Measurements from ENCODE around the gene STAT5B. TPM values are rescaled to one million over a fixed set of nuclear protein-coding genes. Genes with fewer than 3 reads are reported as not detected.
"Not testable (repeated sequence)": the region's sequence is repeated elsewhere in the genome, so short reads cannot be mapped to it uniquely, and the experiment has no call there.

Gene STAT5B
- polyA plus RNA-seq, 3 donors, result 28.5 to 103 (median 47.9) TPM

DNA sequence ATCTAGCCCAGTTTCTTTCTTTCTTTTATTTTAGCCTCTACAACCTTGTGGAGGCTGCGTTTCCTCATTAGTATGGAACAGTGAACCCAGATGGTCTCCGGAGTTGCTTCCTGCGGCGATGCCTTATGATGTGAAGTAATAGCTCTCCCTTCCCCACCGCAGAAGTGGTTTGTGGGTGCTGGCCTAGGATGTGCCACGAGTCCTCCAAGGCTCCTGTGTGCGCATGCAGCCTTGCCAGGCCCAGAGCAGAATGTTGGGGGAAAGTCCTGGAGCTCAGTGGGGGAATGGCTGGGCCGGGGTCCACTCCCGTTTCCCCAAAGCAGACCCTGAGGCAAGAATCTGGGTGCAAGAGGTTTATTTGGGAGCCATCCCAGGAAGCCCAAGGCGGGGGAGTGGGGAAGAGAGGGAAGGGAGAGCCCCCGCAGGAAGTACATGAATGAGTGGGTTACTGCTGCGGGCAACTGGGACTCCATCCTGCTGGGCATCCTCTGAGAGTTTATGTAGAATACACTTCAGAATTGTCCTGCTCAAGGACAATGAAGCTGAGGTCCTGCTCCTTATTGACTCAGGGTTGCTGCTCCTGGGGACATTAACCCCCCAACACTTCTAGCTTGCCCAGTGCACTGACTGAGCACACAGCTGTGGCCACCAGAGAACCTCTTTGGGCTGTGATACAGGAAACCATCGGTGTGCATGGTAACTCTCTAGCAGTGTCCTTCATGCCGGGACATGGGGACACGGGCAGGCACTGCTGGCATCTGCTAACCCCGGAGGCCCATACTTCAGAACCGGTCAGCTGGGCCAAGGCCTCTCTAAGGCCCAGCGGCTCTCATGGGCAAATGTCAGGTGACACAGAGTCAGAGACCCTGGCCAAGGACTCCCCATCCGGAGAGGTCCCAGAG is 87.2 kb downstream of the STAT5B start:
- Histone ChIP-seq H3K79me2 (ENCODE audit: insufficient read depth, low read length) (peaks cover 6% of the 10 kb centered on the region), H3K36me3 (replicated peaks in 1 of 2; ENCODE audit: control insufficient read depth in 1 of 2, insufficient read depth in 2 of 2, low read length in 2 of 2) (peaks cover 13 to 18% of the 10 kb centered on the region in 2 donors), H2AFZ (ENCODE audit: insufficient read depth, low read depth, low read length, poor library complexity, severe bottlenecking) (no peak overlapping the region), H3K27me3 (ENCODE audit: control insufficient read depth in 2 of 2, insufficient read depth in 2 of 2, low read length in 2 of 2) (no peaks in the 10 kb centered on the region), H4K20me1 (ENCODE audit: insufficient read depth, low read length) (no peaks in the 10 kb centered on the region), H3K9ac (ENCODE audit: insufficient read depth, low read length, poor library complexity, severe bottlenecking) (no peak overlapping the region), H3K4me3 (replicated peaks in 1 of 3; ENCODE audit: low read depth in 2 of 3, low read length in 3 of 3) (peak overlapping the region in 1 of 3 experiments; percentile 38), H3K27ac (ENCODE audit: low read depth in 1 of 2, low read length in 2 of 2) (peak overlapping the region; percentile 33 to 41), H3K9me3 (replicated peaks in 1 of 2; ENCODE audit: control insufficient read depth in 1 of 2, insufficient read depth in 1 of 2, low read length in 2 of 2) (no peaks in the 10 kb centered on the region), H3K4me2 (replicated peaks; ENCODE audit: extremely low read depth, low read length, poor library complexity, severe bottlenecking) (peak overlapping the region; percentile 40), H3K4me1 (ENCODE audit: control insufficient read depth in 1 of 2, insufficient read depth in 2 of 2, low read length in 2 of 2) (peaks cover 71 to 77% of the 10 kb centered on the region in 2 donors)
- H3K4me3 Mint-ChIP-seq, result peak overlapping the region; percentile 50 to 69
- intact Hi-C loops (cut with micrococcal nuclease), result loop anchor here in 1 of 2 donors (10.0 kb wide), 1 partner anchor 164 kb away; the partner anchor contains the start of gene NKIRAS2
- peak; percentile 54 to 60 (median 57) for DNase-seq
- peak overlapping the region; percentile 6 to 83 (median 68) for H3K27ac Mint-ChIP-seq
- peaks cover 16 to 24% of the 10 kb centered on the region in 2 donors for H3K36me3 Mint-ChIP-seq
- peaks cover 71% of the 10 kb centered on the region for H3K4me1 Mint-ChIP-seq
- H3K9me3 Mint-ChIP-seq, result peaks cover 0 to 2% (median 0%) of the 10 kb centered on the region in 7 donors
- 51% methylated on average over 13 of the region's 19 CpGs for WGBS (ENCODE audit: insufficient coverage)
- no peaks in the 10 kb centered on the region for H3K27me3 Mint-ChIP-seq (ENCODE audit: low read depth in 3 of 3)
- TF ChIP-seq, protein P1, sequence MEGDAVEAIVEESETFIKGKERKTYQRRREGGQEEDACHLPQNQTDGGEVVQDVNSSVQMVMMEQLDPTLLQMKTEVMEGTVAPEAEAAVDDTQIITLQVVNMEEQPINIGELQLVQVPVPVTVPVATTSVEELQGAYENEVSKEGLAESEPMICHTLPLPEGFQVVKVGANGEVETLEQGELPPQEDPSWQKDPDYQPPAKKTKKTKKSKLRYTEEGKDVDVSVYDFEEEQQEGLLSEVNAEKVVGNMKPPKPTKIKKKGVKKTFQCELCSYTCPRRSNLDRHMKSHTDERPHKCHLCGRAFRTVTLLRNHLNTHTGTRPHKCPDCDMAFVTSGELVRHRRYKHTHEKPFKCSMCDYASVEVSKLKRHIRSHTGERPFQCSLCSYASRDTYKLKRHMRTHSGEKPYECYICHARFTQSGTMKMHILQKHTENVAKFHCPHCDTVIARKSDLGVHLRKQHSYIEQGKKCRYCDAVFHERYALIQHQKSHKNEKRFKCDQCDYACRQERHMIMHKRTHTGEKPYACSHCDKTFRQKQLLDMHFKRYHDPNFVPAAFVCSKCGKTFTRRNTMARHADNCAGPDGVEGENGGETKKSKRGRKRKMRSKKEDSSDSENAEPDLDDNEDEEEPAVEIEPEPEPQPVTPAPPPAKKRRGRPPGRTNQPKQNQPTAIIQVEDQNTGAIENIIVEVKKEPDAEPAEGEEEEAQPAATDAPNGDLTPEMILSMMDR (IDR thresholded peaks at IDR 0.05), result no peak

DNA sequence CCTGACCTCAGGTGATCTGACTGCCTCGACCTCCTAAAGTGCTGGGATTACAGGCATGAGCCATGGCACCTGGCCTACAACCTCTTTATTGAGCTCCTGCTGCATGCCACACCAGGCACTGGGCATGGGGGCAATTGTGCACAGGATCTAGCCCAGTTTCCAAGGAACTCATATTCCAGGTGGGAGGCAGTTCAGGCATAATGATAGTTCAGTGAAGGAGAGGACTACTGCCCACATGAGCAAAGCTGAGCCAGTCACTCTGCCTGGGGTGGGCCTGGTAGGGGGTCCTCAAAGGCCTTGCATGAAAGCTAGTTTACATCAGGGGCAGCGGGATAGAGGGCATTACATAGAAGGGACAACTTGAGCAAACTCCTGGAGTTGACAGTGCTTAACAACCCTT is 88.4 kb downstream of the STAT5B start:
- DNase-seq, result no peak
- no peaks in the 10 kb centered on the region for H3K27me3 ChIP-seq (ENCODE audit: control insufficient read depth in 2 of 2, insufficient read depth in 2 of 2, low read length in 2 of 2)
- peaks cover 70 to 77% of the 10 kb centered on the region in 2 donors for H3K4me1 ChIP-seq (ENCODE audit: control insufficient read depth in 1 of 2, insufficient read depth in 2 of 2, low read length in 2 of 2)
- H2AFZ ChIP-seq (ENCODE audit: insufficient read depth, low read depth, low read length, poor library complexity, severe bottlenecking), result no peak overlapping the region
- intact Hi-C loops (cut with micrococcal nuclease), result loop anchor here in 1 of 2 donors (10.0 kb wide), 1 partner anchor 163 kb away; the partner anchor contains the start of gene NKIRAS2
- peak overlapping the region in 1 of 7 donors; percentile 35 for H3K27ac Mint-ChIP-seq
- H3K36me3 ChIP-seq (replicated peaks in 1 of 2; ENCODE audit: control insufficient read depth in 1 of 2, insufficient read depth in 2 of 2, low read length in 2 of 2), result peaks cover 13 to 18% of the 10 kb centered on the region in 2 donors
- H3K27me3 Mint-ChIP-seq (ENCODE audit: low read depth in 3 of 3), result no peaks in the 10 kb centered on the region
- 89% methylated on average over 2 of the region's 2 CpGs for WGBS (ENCODE audit: insufficient coverage)
- no peaks in the 10 kb centered on the region for H4K20me1 ChIP-seq (ENCODE audit: insufficient read depth, low read length)
- H3K9me3 Mint-ChIP-seq, result peaks cover 0 to 2% (median 0%) of the 10 kb centered on the region in 7 donors
- H3K9ac ChIP-seq (ENCODE audit: insufficient read depth, low read length, poor library complexity, severe bottlenecking), result no peak overlapping the region
- TF ChIP-seq, protein P1 (IDR thresholded peaks at IDR 0.05), result no peak
- peak overlapping the region in 1 of 2 donors; percentile 39 for H3K4me3 Mint-ChIP-seq
- no peaks in the 10 kb centered on the region for H3K79me2 ChIP-seq (ENCODE audit: insufficient read depth, low read length)
- H3K4me2 ChIP-seq (replicated peaks; ENCODE audit: extremely low read depth, low read length, poor library complexity, severe bottlenecking), result no peak overlapping the region
- peaks cover 70% of the 10 kb centered on the region for H3K4me1 Mint-ChIP-seq
- H3K9me3 ChIP-seq (replicated peaks in 1 of 2; ENCODE audit: control insufficient read depth in 1 of 2, insufficient read depth in 1 of 2, low read length in 2 of 2), result no peaks in the 10 kb centered on the region
- no peak overlapping the region for H3K4me3 ChIP-seq (replicated peaks in 1 of 3; ENCODE audit: low read depth in 2 of 3, low read length in 3 of 3)
- peaks cover 16 to 24% of the 10 kb centered on the region in 2 donors for H3K36me3 Mint-ChIP-seq
- no peak overlapping the region for H3K27ac ChIP-seq (ENCODE audit: low read depth in 1 of 2, low read length in 2 of 2)

DNA sequence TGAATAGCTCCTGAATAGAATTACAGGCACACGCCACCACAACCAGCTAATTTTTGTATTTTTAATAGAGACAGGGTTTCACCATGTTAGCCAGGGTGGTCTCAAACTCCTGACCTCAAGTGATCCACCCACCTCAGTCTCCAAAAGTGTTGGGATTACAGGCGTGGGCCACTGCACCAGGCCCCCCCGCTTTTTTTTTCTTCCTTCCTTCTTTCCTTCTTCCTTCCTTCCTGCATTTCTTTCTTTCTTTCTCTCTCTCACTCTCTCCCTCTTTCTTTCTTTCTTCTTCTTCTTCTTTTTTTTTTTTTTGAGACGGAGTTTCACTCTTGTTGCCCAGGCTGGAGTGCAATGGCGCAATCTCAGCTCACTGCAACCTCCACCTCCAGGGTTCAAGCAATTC is 90.0 kb downstream of the STAT5B start:
- not testable (repeated sequence) for H3K9me3 ChIP-seq (replicated peaks in 1 of 2; ENCODE audit: control insufficient read depth in 1 of 2, insufficient read depth in 1 of 2, low read length in 2 of 2); H3K27me3 Mint-ChIP-seq (ENCODE audit: low read depth in 3 of 3); H3K4me2 ChIP-seq (replicated peaks; ENCODE audit: extremely low read depth, low read length, poor library complexity, severe bottlenecking); H3K4me3 ChIP-seq (replicated peaks in 1 of 3; ENCODE audit: low read depth in 2 of 3, low read length in 3 of 3); H2AFZ ChIP-seq (ENCODE audit: insufficient read depth, low read depth, low read length, poor library complexity, severe bottlenecking); H3K27ac ChIP-seq (ENCODE audit: low read depth in 1 of 2, low read length in 2 of 2); H3K9me3 Mint-ChIP-seq; H4K20me1 ChIP-seq (ENCODE audit: insufficient read depth, low read length); DNase-seq; H3K27me3 ChIP-seq (ENCODE audit: control insufficient read depth in 2 of 2, insufficient read depth in 2 of 2, low read length in 2 of 2); H3K79me2 ChIP-seq (ENCODE audit: insufficient read depth, low read length); H3K9ac ChIP-seq (ENCODE audit: insufficient read depth, low read length, poor library complexity, severe bottlenecking)
- H3K4me1 Mint-ChIP-seq, result peaks cover 73% of the 10 kb centered on the region
- H3K4me3 Mint-ChIP-seq, result peak overlapping the region in 1 of 2 donors; percentile 16
- Histone ChIP-seq H3K4me1 (ENCODE audit: control insufficient read depth in 1 of 2, insufficient read depth in 2 of 2, low read length in 2 of 2) (peaks cover 70 to 83% of the 10 kb centered on the region in 2 donors), H3K36me3 (replicated peaks in 1 of 2; ENCODE audit: control insufficient read depth in 1 of 2, insufficient read depth in 2 of 2, low read length in 2 of 2) (peaks cover 8 to 16% of the 10 kb centered on the region in 2 donors)
- WGBS (ENCODE audit: insufficient coverage), result no CpG with 5 or more reads among the region's 5 CpGs
- H3K36me3 Mint-ChIP-seq, result peaks cover 8 to 12% of the 10 kb centered on the region in 2 donors
- peak overlapping the region in 2 of 7 donors; percentile 14 to 71 for H3K27ac Mint-ChIP-seq
- intact Hi-C loops (cut with micrococcal nuclease), result loop anchor here in 1 of 2 donors (10.0 kb wide), 1 partner anchor 161 kb away; the partner anchor contains the start of gene NKIRAS2
